H9 (cell line): Measurements from ENCODE around the gene PCYT1A. TPM values are rescaled to one million over a fixed set of nuclear protein-coding genes. Genes with fewer than 3 reads are reported as not detected.

Experiments
- DNase-seq: peaks from one replicate; pipeline ENCODE4 v3.0.0-alpha.2; 2017
- H2AFZ ChIP-seq: one replicate; pipeline ENCODE4 v1.6.1; 2013; ENCODE audit warnings: mild to moderate bottlenecking, low read length, control low read depth, moderate library complexity
- H2AK5ac ChIP-seq: 2 replicates; pipeline ENCODE4 v1.6.1; 2013; ENCODE audit warnings: low read length, control low read depth, mixed read lengths; ENCODE audit not compliant: insufficient read length
- H2BK120ac ChIP-seq: one replicate; pipeline ENCODE4 v1.6.1; 2013; ENCODE audit warnings: low read depth, mild to moderate bottlenecking, low read length, control low read depth, inconsistent platforms; ENCODE audit not compliant: poor library complexity, severe bottlenecking
- H2BK12ac ChIP-seq: 2 replicates; pipeline ENCODE4 v1.6.1; 2013; ENCODE audit warnings: low read length, control low read depth, mixed read lengths, low read depth; ENCODE audit not compliant: insufficient read length
- H2BK15ac ChIP-seq: 2 replicates; pipeline ENCODE4 v1.6.1; 2013; ENCODE audit warnings: low read depth, low read length, control low read depth
- H2BK20ac ChIP-seq: one replicate; pipeline ENCODE4 v1.6.1; 2013; ENCODE audit warnings: low read depth, mild to moderate bottlenecking, low read length, control low read depth, inconsistent platforms; ENCODE audit not compliant: poor library complexity, severe bottlenecking
- H2BK5ac ChIP-seq: 2 replicates; pipeline ENCODE4 v1.6.1; 2013; ENCODE audit warnings: low read length, control low read depth, mixed read lengths; ENCODE audit not compliant: insufficient read length
- H3K14ac ChIP-seq: 2 replicates; pipeline ENCODE4 v1.6.1; 2013; ENCODE audit warnings: low read length, control low read depth; ENCODE audit not compliant: insufficient read depth
- H3K18ac ChIP-seq: 2 replicates; pipeline ENCODE4 v1.6.1; 2013; ENCODE audit warnings: low read depth, mild to moderate bottlenecking, mixed read lengths, low read length, control low read depth; ENCODE audit not compliant: insufficient read length
- H3K23ac ChIP-seq: 2 replicates; pipeline ENCODE4 v1.6.1; 2013; ENCODE audit warnings: low read length, control low read depth, mixed read lengths, low read depth; ENCODE audit not compliant: insufficient read length
- H3K23me2 ChIP-seq: 2 replicates; pipeline ENCODE4 v1.6.1; 2013; ENCODE audit warnings: low read depth, mild to moderate bottlenecking, mixed read lengths, low read length, control low read depth; ENCODE audit not compliant: insufficient read length, poor library complexity, severe bottlenecking
- H3K27ac ChIP-seq: 2 replicates; pipeline ENCODE4 v1.5.1; 2013; ENCODE audit warnings: low read length, control low read depth, mixed read lengths, low read depth; ENCODE audit not compliant: insufficient read length
- H3K27me3 ChIP-seq: 2 replicates; pipeline ENCODE4 v1.6.1; 2013; ENCODE audit warnings: low read length, control low read depth, inconsistent platforms; ENCODE audit not compliant: insufficient read depth
- H3K4ac ChIP-seq: 2 replicates; pipeline ENCODE4 v1.6.1; 2013; ENCODE audit warnings: low read depth, mild to moderate bottlenecking, control low read depth, inconsistent platforms, low read length, moderate library complexity
- H3K4me1 ChIP-seq: 2 replicates; pipeline ENCODE4 v1.6.1; 2013; ENCODE audit warnings: low read length, control low read depth, inconsistent platforms; ENCODE audit not compliant: insufficient read depth
- H3K4me2 ChIP-seq: 2 replicates; pipeline ENCODE4 v1.6.1; 2013; ENCODE audit warnings: low read length, control low read depth, mixed read lengths; ENCODE audit not compliant: insufficient read length, insufficient read depth
- H3K56ac ChIP-seq: 2 replicates; pipeline ENCODE4 v1.6.1; 2013; ENCODE audit warnings: low read depth, mild to moderate bottlenecking, mixed read lengths, low read length, control low read depth; ENCODE audit not compliant: insufficient read length
- H3K79me1 ChIP-seq: 2 replicates; pipeline ENCODE4 v1.6.1; 2013; ENCODE audit warnings: low read depth, mild to moderate bottlenecking, moderate library complexity, low read length, control low read depth, inconsistent platforms; ENCODE audit not compliant: insufficient read depth, poor library complexity, severe bottlenecking
- H3K79me2 ChIP-seq: 2 replicates; pipeline ENCODE4 v1.6.1; 2013; ENCODE audit warnings: low read length, control low read depth, inconsistent platforms; ENCODE audit not compliant: insufficient read depth
- H3K9ac ChIP-seq: 2 replicates; pipeline ENCODE4 v1.6.1; 2013; ENCODE audit warnings: low read length, control low read depth, mixed read lengths; ENCODE audit not compliant: insufficient read length; ENCODE audit errors: extremely low read depth
- H3K9me3 ChIP-seq: one replicate; pipeline ENCODE4 v1.6.1; 2013; ENCODE audit warnings: low read depth, low read length, inconsistent platforms; ENCODE audit not compliant: control insufficient read depth
- H3T11ph ChIP-seq: one replicate; pipeline ENCODE4 v1.6.1; 2013; ENCODE audit warnings: mild to moderate bottlenecking, low read length, control low read depth, inconsistent platforms
- H4K20me1 ChIP-seq: one replicate; pipeline ENCODE4 v1.6.1; 2013; ENCODE audit not compliant: control insufficient read depth, insufficient read length, insufficient read depth
- H4K5ac ChIP-seq: 2 replicates; pipeline ENCODE4 v1.6.1; 2013; ENCODE audit warnings: low read depth, mild to moderate bottlenecking, mixed read lengths, low read length, control low read depth; ENCODE audit not compliant: insufficient read length
- H4K8ac ChIP-seq: replicated peaks from 2 replicates; pipeline ENCODE4 v1.6.1; 2013; ENCODE audit warnings: low read length, control low read depth, mixed read lengths, low read depth; ENCODE audit not compliant: insufficient read length
- H4K91ac ChIP-seq: 2 replicates; pipeline ENCODE4 v1.6.1; 2013; ENCODE audit warnings: low read depth, mild to moderate bottlenecking, moderate library complexity, mixed read lengths, low read length, control low read depth; ENCODE audit not compliant: insufficient read length
- H3K27ac Mint-ChIP-seq, 3 experiments: 2 replicates in 2 of 3; 3 replicates in 1 of 3; pipeline ENCODE4 v1.8.0; 2020 to 2021; ENCODE audit warnings: mixed read lengths in 3 of 3, mild to moderate bottlenecking in 1 of 3, moderate library complexity in 1 of 3
- H3K27me3 Mint-ChIP-seq: 2 replicates; pipeline ENCODE4 v1.8.0; 2021; ENCODE audit warnings: low read depth, mild to moderate bottlenecking, moderate library complexity, mixed read lengths
- H3K36me3 Mint-ChIP-seq, 3 experiments: 2 replicates in 2 of 3; 3 replicates in 1 of 3; pipeline ENCODE4 v1.8.0; 2020 to 2021; ENCODE audit warnings: low read depth in 3 of 3, mixed read lengths in 3 of 3; ENCODE audit not compliant: insufficient read depth in 1 of 3
- H3K4me1 Mint-ChIP-seq, 2 experiments: 2 replicates each; pipeline ENCODE4 v1.8.0; 2020; ENCODE audit warnings: mixed read lengths in 2 of 2
- H3K4me3 Mint-ChIP-seq, 2 experiments: 2 replicates in 1 of 2; 3 replicates in 1 of 2; pipeline ENCODE4 v1.8.0; 2020 to 2021; ENCODE audit warnings: mild to moderate bottlenecking in 2 of 2, mixed read lengths in 2 of 2, moderate library complexity in 1 of 2
- H3K9me3 Mint-ChIP-seq, 2 experiments: 2 replicates in 1 of 2; 3 replicates in 1 of 2; pipeline ENCODE4 v1.8.0; 2020; ENCODE audit warnings: mild to moderate bottlenecking in 2 of 2, mixed read lengths in 2 of 2, moderate library complexity in 1 of 2
- CTCF ChIP-seq: fragments of 200-600 bp; sonication (generic); conservative IDR thresholded peaks from 3 replicates; pipeline ENCODE4 v1.8.0; 2021; ENCODE audit warnings: antibody characterized with exemption, mild to moderate bottlenecking
- WGBS: extraction: QIAGEN DNeasy Blood & Tissue Kit; methylation state at CpG from one replicate; pipeline ENCODE4 v1.1.7; 2013; ENCODE audit warnings: missing lambda C conversion rate, low lambda C conversion rate, mixed read lengths; ENCODE audit not compliant: insufficient read length; ENCODE audit errors: extremely low coverage; 5-methylcytosine and 5-hydroxymethylcytosine counted together
- total RNA-seq: library from RNA; stranded (reverse); gene quantifications from 2 replicates; pipeline ENCODE4 v1.2.1, GENCODE V29; 2021

Gene PCYT1A
- total RNA-seq, 1 experiment from 2014 or later: 31.6 TPM

GRCh38 chr3:196274585-196274984 is 12.9 kb downstream of the PCYT1A start:
- H3K27ac Mint-ChIP-seq: no peak overlapping the region; a peak in 1 of 7 replicates

More at GRCh38 chr3:196274585-196274984, 12.9 kb downstream of the PCYT1A start:
- H3K79me1 ChIP-seq: peaks cover 3% of the 10 kb centered on the region
- TF ChIP-seq CTCF: no peak
- no peak overlapping the region for H2BK120ac ChIP-seq
- no peak overlapping the region for H3K56ac ChIP-seq
- H4K5ac ChIP-seq: no peak overlapping the region
- no peak overlapping the region for H3K4me2 ChIP-seq
- no peak for DNase-seq
- H2AFZ ChIP-seq: no peak overlapping the region
- H3K9me3 ChIP-seq: peaks cover 6% of the 10 kb centered on the region
- H3K27ac ChIP-seq: no peak overlapping the region
- H3K27me3 ChIP-seq: no peaks in the 10 kb centered on the region
- no peak overlapping the region for H3K4me3 Mint-ChIP-seq
- H2BK15ac ChIP-seq: no peak overlapping the region
- H2AK5ac ChIP-seq: no peak overlapping the region
- no peak overlapping the region for H2BK12ac ChIP-seq
- no peak overlapping the region for H2BK20ac ChIP-seq
- H3K4me1 ChIP-seq: peaks cover 3% of the 10 kb centered on the region; the same call in 1 of the 2 replicates
- H3K4ac ChIP-seq: no peak overlapping the region
- H3K9me3 Mint-ChIP-seq: peaks cover 8 to 9% of the 10 kb centered on the region in 2 experiments; a peak in 4 of 5 replicates
- peaks cover 4 to 8% of the 10 kb centered on the region in 2 experiments; a peak in 3 of 4 replicates for H3K4me1 Mint-ChIP-seq
- no peak overlapping the region for H4K91ac ChIP-seq
- H3T11ph ChIP-seq: no peak overlapping the region
- H3K36me3 Mint-ChIP-seq: peaks cover 14 to 30% (median 19%) of the 10 kb centered on the region in 3 experiments; a peak in 6 of 7 replicates
- no CpG with 5 or more reads among the region's 5 CpGs for WGBS
- no peak overlapping the region for H3K14ac ChIP-seq
- no peak overlapping the region for H3K9ac ChIP-seq
- no peaks in the 10 kb centered on the region for H3K23me2 ChIP-seq
- H3K79me2 ChIP-seq: no peaks in the 10 kb centered on the region; the same call in 1 of the 2 replicates
- H4K8ac ChIP-seq: no peak overlapping the region
- H3K27me3 Mint-ChIP-seq: no peaks in the 10 kb centered on the region
- H4K20me1 ChIP-seq: no peaks in the 10 kb centered on the region
- no peak overlapping the region for H3K18ac ChIP-seq
- H3K23ac ChIP-seq: no peak overlapping the region
- H2BK5ac ChIP-seq: no peak overlapping the region
